OCI-LY7 (cell line): ENCODE data around the gene HDGF. TPM values are rescaled to one million over a fixed set of nuclear protein-coding genes. Genes with fewer than 3 reads are reported as not detected.

Experiments
- BruUV-seq: library from RNA; stranded (reverse); fragments of 400-500 nt; replicated peaks from 2 replicates; lab custom pipeline; 2021; lab: Mats Ljungman, UMichigan
- CTCF ChIA-PET: fragments of 300-600 bp; sonication (Branson Sonifier 250); formaldehyde crosslinking; loops from one replicate; lab custom pipeline; 2022; ENCODE audit warnings: antibody characterized with exemption; ENCODE audit not compliant: unreplicated experiment; lab: Charles Lee
- POLR2A ChIA-PET: fragments of 300-600 bp; sonication (Branson Sonifier 250); formaldehyde crosslinking; loops from one replicate; lab custom pipeline; 2022; ENCODE audit warnings: antibody characterized with exemption; lab: Charles Lee
- DNase-seq: peaks from one replicate; pipeline ENCODE4 v3.0.0-alpha.2; 2015; ENCODE audit warnings: low spot score
- H2AFZ ChIP-seq: fragments of 200-600 bp; sonication (generic), shearing (Covaris generic); 2 replicates; pipeline ENCODE4 v1.6.1; 2014; ENCODE audit warnings: mild to moderate bottlenecking, antibody characterized with exemption, low read length, moderate library complexity
- H3K27ac ChIP-seq: fragments of 200-600 bp; sonication (generic); 2 replicates; pipeline ENCODE4 v1.5.1; 2014; ENCODE audit warnings: mixed run types, low read depth, mild to moderate bottlenecking, moderate library complexity, low read length, inconsistent platforms; ENCODE audit not compliant: poor library complexity, severe bottlenecking
- H3K36me3 ChIP-seq: fragments of 200-600 bp; sonication (generic); 2 replicates; pipeline ENCODE4 v1.6.1; 2014; ENCODE audit warnings: mild to moderate bottlenecking, antibody characterized with exemption, low read length, moderate library complexity, mixed read lengths; ENCODE audit not compliant: insufficient read depth
- H3K4me1 ChIP-seq: fragments of 200-600 bp; sonication (generic); 2 replicates; pipeline ENCODE4 v1.5.1; 2014; ENCODE audit warnings: mild to moderate bottlenecking, low read length; ENCODE audit not compliant: insufficient read depth, poor library complexity, severe bottlenecking
- H3K4me2 ChIP-seq: fragments of 200-600 bp; sonication (generic); 2 replicates; pipeline ENCODE4 v1.6.1; 2014; ENCODE audit warnings: mild to moderate bottlenecking, low read length
- H3K4me3 ChIP-seq: fragments of 200-600 bp; sonication (generic); 2 replicates; pipeline ENCODE4 v1.5.1; 2014; ENCODE audit warnings: mild to moderate bottlenecking, low read depth, low read length; ENCODE audit not compliant: poor library complexity, severe bottlenecking
- H3K79me2 ChIP-seq: fragments of 200-600 bp; sonication (generic); 2 replicates; pipeline ENCODE4 v1.6.1; 2016; ENCODE audit warnings: low read depth, mild to moderate bottlenecking, low read length, moderate library complexity, mixed read lengths; ENCODE audit not compliant: insufficient read depth
- H3K9me2 ChIP-seq: fragments of 200-600 bp; sonication (generic); 2 replicates; pipeline ENCODE4 v1.6.1; 2016; ENCODE audit warnings: mild to moderate bottlenecking, low read length, mixed read lengths; ENCODE audit not compliant: insufficient read depth
- H3K9me3 ChIP-seq: fragments of 200-600 bp; sonication (generic); 2 replicates; pipeline ENCODE4 v1.6.1; 2014; ENCODE audit warnings: mild to moderate bottlenecking, mixed run types, low read length, mixed read lengths
- H4K20me1 ChIP-seq: fragments of 200-600 bp; sonication (generic); 2 replicates; pipeline ENCODE4 v1.6.1; 2014; ENCODE audit warnings: mild to moderate bottlenecking, antibody characterized with exemption, low read length, moderate library complexity, mixed read lengths; ENCODE audit not compliant: insufficient read depth
- EZH2phosphoT487 ChIP-seq: fragments of 200-600 bp; sonication (generic); IDR thresholded peaks from 2 replicates; pipeline ENCODE4 v1.6.1; 2018; ENCODE audit warnings: low read depth, borderline replicate concordance, mild to moderate bottlenecking, mixed run types, antibody characterized with exemption, low read length, moderate library complexity, mixed read lengths
- intact Hi-C: fragments of 100-400 bp; cut with micrococcal nuclease; formaldehyde crosslinking; loops from one replicate; pipeline ENCODE4 v1.10.0; 2022; ENCODE audit not compliant: unreplicated experiment
- total RNA-seq, 2 experiments: library from RNA; depleted of rRNA in 1 of 2; stranded (reverse); fragments of >200 nt in 1 of 2; shearing (Covaris generic) in 1 of 2; gene quantifications; 2 replicates each; pipeline ENCODE4 v1.2.3, GENCODE V29; 2014 to 2022
- TF ChIP-seq, protein P1 (sequence below): fragments of 200-600 bp; sonication (generic); conservative IDR thresholded peaks from 2 replicates; pipeline ENCODE4 v1.5.1; 2014; ENCODE audit warnings: mild to moderate bottlenecking, antibody characterized with exemption, low read length, moderate library complexity, mixed read lengths

The HDGF gene
- total RNA-seq, 2 experiments from 2014 or later: 291 to 329 TPM

- POLR2A ChIA-PET: no interaction called here
- H2AFZ ChIP-seq: no peak overlapping the region
- H3K27ac ChIP-seq: no peak overlapping the region
- TF ChIP-seq, protein P1, sequence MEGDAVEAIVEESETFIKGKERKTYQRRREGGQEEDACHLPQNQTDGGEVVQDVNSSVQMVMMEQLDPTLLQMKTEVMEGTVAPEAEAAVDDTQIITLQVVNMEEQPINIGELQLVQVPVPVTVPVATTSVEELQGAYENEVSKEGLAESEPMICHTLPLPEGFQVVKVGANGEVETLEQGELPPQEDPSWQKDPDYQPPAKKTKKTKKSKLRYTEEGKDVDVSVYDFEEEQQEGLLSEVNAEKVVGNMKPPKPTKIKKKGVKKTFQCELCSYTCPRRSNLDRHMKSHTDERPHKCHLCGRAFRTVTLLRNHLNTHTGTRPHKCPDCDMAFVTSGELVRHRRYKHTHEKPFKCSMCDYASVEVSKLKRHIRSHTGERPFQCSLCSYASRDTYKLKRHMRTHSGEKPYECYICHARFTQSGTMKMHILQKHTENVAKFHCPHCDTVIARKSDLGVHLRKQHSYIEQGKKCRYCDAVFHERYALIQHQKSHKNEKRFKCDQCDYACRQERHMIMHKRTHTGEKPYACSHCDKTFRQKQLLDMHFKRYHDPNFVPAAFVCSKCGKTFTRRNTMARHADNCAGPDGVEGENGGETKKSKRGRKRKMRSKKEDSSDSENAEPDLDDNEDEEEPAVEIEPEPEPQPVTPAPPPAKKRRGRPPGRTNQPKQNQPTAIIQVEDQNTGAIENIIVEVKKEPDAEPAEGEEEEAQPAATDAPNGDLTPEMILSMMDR: no peak
- no peak for TF ChIP-seq EZH2phosphoT487
- intact Hi-C loops: loop anchor here (10.0 kb wide), 1 partner anchor 105 kb away; no protein-coding TSS in a partner anchor
- no peaks in the 10 kb centered on the region for H3K4me1 ChIP-seq
- no peaks in the 10 kb centered on the region for H3K9me2 ChIP-seq
- H3K9me3 ChIP-seq: no peaks in the 10 kb centered on the region
- no peaks in the 10 kb centered on the region for H3K79me2 ChIP-seq
- H3K4me2 ChIP-seq: no peak overlapping the region
- H3K4me3 ChIP-seq: no peak overlapping the region
- no peaks in the 10 kb centered on the region for H4K20me1 ChIP-seq
- CTCF ChIA-PET: no interaction called here
- DNase-seq: no peak
- TSS peak; percentile 44 for BruUV-seq
- peaks cover 93% of the 10 kb centered on the region for H3K36me3 ChIP-seq
Measured at GRCh38 chr1:156789621-156790318, 38.3 kb upstream of the HDGF start.

DNA sequence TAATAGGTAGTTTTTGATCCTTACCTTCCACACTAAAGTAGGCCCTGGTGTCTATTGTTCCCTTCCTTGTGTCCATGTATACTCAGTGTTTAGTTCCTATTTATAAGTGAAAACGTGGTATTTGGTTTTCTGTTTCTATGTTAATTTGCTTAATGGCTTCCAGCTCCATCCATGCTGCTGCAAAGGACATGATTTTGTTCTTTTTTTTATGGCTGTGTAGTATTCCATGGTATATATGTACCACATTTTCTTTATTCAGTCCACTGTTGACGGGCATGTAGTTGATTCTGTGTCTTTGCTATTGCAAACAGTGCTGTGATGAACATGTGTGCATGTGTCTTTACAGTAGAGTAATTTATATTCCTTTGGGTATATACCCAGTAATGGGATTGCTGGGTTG, 36.7 kb upstream of the HDGF start:
- no peak overlapping the region for H3K4me3 ChIP-seq
- POLR2A ChIA-PET: interaction anchor here (0.7 kb wide), 1 partner anchor 50 kb away, joined by 4 read pairs; no protein-coding TSS in a partner anchor
- intact Hi-C loops: no loop called here
- no peaks in the 10 kb centered on the region for H3K79me2 ChIP-seq
- DNase-seq: no peak
- H3K4me2 ChIP-seq: no peak overlapping the region
- no peaks in the 10 kb centered on the region for H3K9me3 ChIP-seq
- no peak for TF ChIP-seq EZH2phosphoT487
- TF ChIP-seq, protein P1: no peak
- H3K27ac ChIP-seq: no peak overlapping the region
- CTCF ChIA-PET: no interaction called here
- H3K4me1 ChIP-seq: no peaks in the 10 kb centered on the region
- H2AFZ ChIP-seq: no peak overlapping the region
- peaks cover 91% of the 10 kb centered on the region for H3K36me3 ChIP-seq
- H3K9me2 ChIP-seq: no peaks in the 10 kb centered on the region
- no peaks in the 10 kb centered on the region for H4K20me1 ChIP-seq
- BruUV-seq: no TSS peak

DNA sequence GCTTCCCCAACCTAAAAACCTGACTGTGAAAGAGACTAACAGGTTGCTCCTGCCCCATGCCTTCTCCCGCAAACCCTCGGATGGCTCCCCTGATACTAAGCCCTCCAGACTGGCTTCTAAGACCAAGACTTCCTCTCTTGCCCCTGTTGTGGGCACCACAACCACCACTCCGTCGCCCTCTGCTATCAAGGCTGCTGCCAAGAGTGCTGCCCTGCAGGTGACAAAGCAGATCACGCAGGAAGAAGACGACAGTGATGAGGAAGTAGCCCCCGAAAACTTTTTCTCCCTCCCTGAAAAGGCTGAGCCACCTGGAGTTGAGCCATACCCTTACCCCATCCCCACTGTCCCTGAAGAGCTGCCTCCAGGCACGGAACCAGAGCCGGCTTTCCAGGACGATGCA, 35.2 kb upstream of the HDGF start:
- BruUV-seq: no TSS peak
- TF ChIP-seq, protein P1: no peak
- TF ChIP-seq EZH2phosphoT487: no peak
- ChIA-PET POLR2A (no interaction called here), CTCF (interaction anchor here (0.6 kb wide), 1 partner anchor 61 kb away, joined by 3 read pairs; no protein-coding TSS in a partner anchor)
- no peak for DNase-seq
- Histone ChIP-seq H3K79me2 (peaks cover 6% of the 10 kb centered on the region), H2AFZ (no peak overlapping the region), H3K4me3 (no peak overlapping the region), H3K36me3 (peaks cover 91% of the 10 kb centered on the region), H3K27ac (no peak overlapping the region), H3K4me2 (no peak overlapping the region), H4K20me1 (no peaks in the 10 kb centered on the region), H3K4me1 (no peaks in the 10 kb centered on the region), H3K9me3 (no peaks in the 10 kb centered on the region), H3K9me2 (no peaks in the 10 kb centered on the region)
- intact Hi-C loops: no loop called here
